ENCODE measurements around the gene ATP8A2. TPM values are rescaled to one million over a fixed set of nuclear protein-coding genes. Genes with fewer than 3 reads are reported as not detected.
A peak's percentile ranks its signal among the peaks of the same experiment; 100 is the strongest.

ATP8A2 gene
- total RNA-seq, 1 donor from 2014 or later: 1.9 TPM

- H3K27me3 ChIP-seq: no peaks in the 10 kb centered on the region
- H3K27ac ChIP-seq: no peak overlapping the region
- DNase-seq: no peak
- no peaks in the 10 kb centered on the region for H3K36me3 ChIP-seq
- TF ChIP-seq CTCF (IDR thresholded peaks at IDR 0.05): no peak
- ATAC-seq: no peak
- H3K4me1 ChIP-seq: peaks cover 7% of the 10 kb centered on the region
- H3K4me3 ChIP-seq: no peak overlapping the region
- no peaks in the 10 kb centered on the region for H3K9me3 ChIP-seq
- intact Hi-C loops (cut with DNase I): no loop called here
Measured at GRCh38 chr13:25902455-25902854, 530.7 kb downstream of the ATP8A2 start.

- Histone ChIP-seq H3K4me3 (no peak overlapping the region), H3K27me3 (no peaks in the 10 kb centered on the region), H3K36me3 (no peaks in the 10 kb centered on the region), H3K4me1 (peaks cover 7% of the 10 kb centered on the region), H3K9me3 (no peaks in the 10 kb centered on the region), H3K27ac (no peak overlapping the region)
- ATAC-seq (no peak), DNase-seq (no peak)
- intact Hi-C loops (cut with DNase I): no loop called here
- no peak for TF ChIP-seq CTCF (IDR thresholded peaks at IDR 0.05)
Measured at GRCh38 chr13:25902891-25903341, 531.1 kb downstream of the ATP8A2 start.

- no peaks in the 10 kb centered on the region for H3K36me3 ChIP-seq
- DNase-seq (no peak), ATAC-seq (no peak)
- H3K4me3 ChIP-seq: no peak overlapping the region
- no peaks in the 10 kb centered on the region for H3K9me3 ChIP-seq
- TF ChIP-seq CTCF (IDR thresholded peaks at IDR 0.05): no peak
- peaks cover 7% of the 10 kb centered on the region for H3K4me1 ChIP-seq
- no peaks in the 10 kb centered on the region for H3K27me3 ChIP-seq
- H3K27ac ChIP-seq: no peak overlapping the region
- intact Hi-C loops (cut with DNase I): no loop called here
Measured at GRCh38 chr13:25904830-25905229, 533.1 kb downstream of the ATP8A2 start.

- intact Hi-C loops (cut with DNase I): no loop called here
- no peak for TF ChIP-seq CTCF (IDR thresholded peaks at IDR 0.05)
- ATAC-seq (peak; percentile 53), DNase-seq (no peak)
- no peak overlapping the region for H3K27ac ChIP-seq
- H3K36me3 ChIP-seq: no peaks in the 10 kb centered on the region
- H3K9me3 ChIP-seq: no peaks in the 10 kb centered on the region
- no peaks in the 10 kb centered on the region for H3K27me3 ChIP-seq
- no peak overlapping the region for H3K4me3 ChIP-seq
- H3K4me1 ChIP-seq: peaks cover 7% of the 10 kb centered on the region
Measured at GRCh38 chr13:25905611-25906010, 533.8 kb downstream of the ATP8A2 start.

GRCh38 chr13:25906191-25906661, 534.5 kb downstream of the ATP8A2 start:
- intact Hi-C loops (cut with DNase I): no loop called here
- ATAC-seq (no peak), DNase-seq (no peak)
- Histone ChIP-seq H3K27ac (no peak overlapping the region), H3K9me3 (no peaks in the 10 kb centered on the region), H3K4me3 (no peak overlapping the region), H3K27me3 (no peaks in the 10 kb centered on the region), H3K4me1 (peaks cover 7% of the 10 kb centered on the region), H3K36me3 (no peaks in the 10 kb centered on the region)
- TF ChIP-seq CTCF (IDR thresholded peaks at IDR 0.05): no peak

- DNase-seq: no peak
- intact Hi-C loops (cut with DNase I): no loop called here
- H3K4me1 ChIP-seq: peaks cover 7% of the 10 kb centered on the region
- H3K27me3 ChIP-seq: no peaks in the 10 kb centered on the region
- no peaks in the 10 kb centered on the region for H3K9me3 ChIP-seq
- TF ChIP-seq CTCF (IDR thresholded peaks at IDR 0.05): no peak
- H3K27ac ChIP-seq: no peak overlapping the region
- no peaks in the 10 kb centered on the region for H3K36me3 ChIP-seq
- H3K4me3 ChIP-seq: no peak overlapping the region
- no peak for ATAC-seq
Measured at GRCh38 chr13:25908366-25908765, 536.6 kb downstream of the ATP8A2 start.

Measured in upper lobe of right lung (tissue), 1 donor.